ENCODE measurements around the gene KCNQ1OT1.

DNA sequence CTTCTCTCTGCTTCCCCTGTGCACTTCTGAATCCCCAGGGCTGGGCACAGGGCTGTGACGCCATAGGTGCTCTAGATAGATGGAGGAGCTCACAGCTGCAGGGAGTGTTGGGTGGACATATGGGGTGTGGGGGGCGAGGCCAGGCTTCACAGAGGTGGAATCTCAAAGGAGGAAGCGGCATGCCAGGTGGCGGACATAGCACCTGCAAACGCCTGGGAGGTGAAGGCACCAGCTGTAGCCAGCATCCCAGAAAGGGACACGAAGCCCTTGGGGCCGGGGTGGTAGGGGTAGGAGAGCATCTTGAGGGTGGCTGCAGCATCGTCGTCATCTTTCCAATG lies 14.6 kb upstream of the KCNQ1OT1 start:
- TF ChIP-seq POLR2A (IDR thresholded peaks at IDR 0.05; ENCODE audit: low read length), result no peak
- no peak for TF ChIP-seq GATA1 (IDR thresholded peaks at IDR 0.05; ENCODE audit: low read depth, low read length)

All from erythroblast (primary cell).